Jurkat, Clone E6-1 (cell line): ENCODE results near the gene COX10.

ENCODE experiments used
- DNase-seq: peaks from one replicate; pipeline ENCODE4 v3.0.0-alpha.2; 2011; ENCODE audit warnings: low read depth, low spot score
- H3K4me3 ChIP-seq: 2 replicates; pipeline ENCODE4 v1.5.1; 2011; ENCODE audit warnings: mild to moderate bottlenecking, low read length, control low read depth, moderate library complexity

COX10 gene

DNA sequence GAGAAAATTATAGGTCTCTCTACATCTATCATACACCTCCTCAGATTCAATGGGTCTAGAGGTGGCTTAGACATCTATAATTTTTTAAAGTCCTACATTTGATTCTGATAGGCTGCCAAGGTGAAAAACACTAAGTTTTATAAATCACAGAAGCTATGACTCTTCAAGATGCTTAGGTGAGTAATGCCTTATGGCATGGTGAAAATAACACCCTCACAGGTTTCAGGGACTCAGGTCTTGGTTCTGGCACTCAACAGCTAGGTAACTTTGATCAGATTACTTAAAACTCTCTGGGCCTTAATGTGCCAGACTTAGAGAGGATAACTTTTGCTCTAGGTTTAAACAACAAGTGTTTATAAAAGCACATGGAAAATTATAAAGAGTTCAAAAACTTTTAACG is 2.0 kb upstream of the COX10 start:
- DNase-seq, result no peak
- H3K4me3 ChIP-seq, result no peak overlapping the region

DNA sequence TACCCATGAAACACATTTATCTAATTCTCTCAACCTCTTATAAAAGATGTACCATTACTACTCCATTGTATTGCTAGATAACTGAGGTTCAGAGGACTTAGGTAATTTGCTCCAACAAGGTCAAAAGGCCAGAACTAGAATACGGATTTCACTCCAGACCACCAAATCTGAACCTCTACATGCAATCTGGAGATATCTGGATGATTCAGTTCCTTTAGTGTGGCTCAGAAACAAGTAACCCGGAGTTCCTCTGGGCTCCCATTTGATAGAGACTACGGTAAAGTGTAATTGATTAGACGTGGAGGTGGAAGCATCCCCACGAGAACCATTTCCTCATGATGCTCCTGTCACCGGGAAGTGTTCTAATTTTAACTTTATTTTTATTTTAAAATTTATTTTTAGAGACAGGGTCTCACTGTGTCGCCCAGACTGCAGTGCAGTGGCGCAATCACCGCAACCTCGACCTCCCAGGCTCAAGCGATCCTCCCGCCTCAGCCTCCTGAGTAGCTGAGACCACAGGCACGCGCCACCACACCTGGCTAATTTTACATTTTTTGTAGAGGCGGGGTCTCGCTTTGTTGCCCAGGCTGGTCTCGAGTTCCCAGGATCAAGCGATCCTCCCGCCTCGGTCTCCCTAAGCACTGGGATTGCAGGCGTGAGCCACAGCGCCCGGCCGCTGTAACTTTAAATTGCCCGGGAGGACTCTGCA is 608 bp upstream of the COX10 start:
- H3K4me3 ChIP-seq, result peak overlapping the region; percentile 93
- DNase-seq, result no peak

DNA sequence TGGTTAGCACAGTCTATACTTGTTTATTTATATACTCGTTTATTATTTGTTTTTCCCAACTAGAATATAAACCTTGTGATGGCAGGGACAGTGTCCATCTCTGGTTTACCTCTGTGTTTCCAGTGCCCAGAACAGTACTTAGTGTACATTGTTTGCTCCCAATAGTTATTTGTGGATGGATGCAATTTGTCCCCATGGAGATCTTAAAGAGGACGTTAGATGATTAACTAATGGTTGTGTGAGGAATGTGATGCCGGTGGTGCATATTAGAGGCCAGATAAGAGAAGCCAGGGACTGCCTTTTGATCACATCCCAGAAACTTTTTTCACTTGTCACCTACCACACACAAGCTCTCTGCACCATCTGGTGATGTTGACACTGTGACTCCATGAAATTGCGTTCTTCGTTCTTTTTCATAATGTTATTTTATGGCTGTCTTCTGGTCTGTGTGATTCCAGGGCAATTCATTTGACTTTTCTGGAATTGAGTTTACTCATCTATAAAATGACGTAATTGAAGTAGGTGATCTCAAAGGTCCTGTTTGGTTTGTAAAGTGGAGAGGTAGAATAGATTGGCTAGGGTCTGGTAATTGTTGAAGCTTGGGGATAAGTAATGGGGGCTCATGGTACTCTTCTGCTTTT is 1.2 kb downstream of the COX10 start:
- H3K4me3 ChIP-seq, result peak overlapping the region; percentile 93
- no peak for DNase-seq

DNA sequence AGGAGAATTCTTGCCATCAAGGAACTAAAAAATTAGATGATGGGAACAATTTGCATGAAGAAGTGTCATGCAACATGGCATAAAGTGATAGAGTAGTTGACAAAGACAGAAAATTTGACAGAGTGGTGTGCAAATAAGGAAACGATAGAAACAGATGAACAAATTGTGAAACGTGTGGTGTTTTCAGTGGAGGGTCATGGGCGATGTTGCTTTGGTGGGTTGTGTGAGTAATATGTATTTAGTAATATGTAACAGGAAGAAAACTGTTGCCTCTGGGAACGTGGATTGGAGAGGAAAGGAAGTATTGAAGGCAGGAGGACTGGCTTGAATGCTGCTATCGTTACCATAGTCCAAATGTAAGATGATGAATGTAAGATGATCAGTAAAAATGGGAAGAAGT is 3.6 kb downstream of the COX10 start:
- DNase-seq, result no peak
- H3K4me3 ChIP-seq, result no peak overlapping the region

DNA sequence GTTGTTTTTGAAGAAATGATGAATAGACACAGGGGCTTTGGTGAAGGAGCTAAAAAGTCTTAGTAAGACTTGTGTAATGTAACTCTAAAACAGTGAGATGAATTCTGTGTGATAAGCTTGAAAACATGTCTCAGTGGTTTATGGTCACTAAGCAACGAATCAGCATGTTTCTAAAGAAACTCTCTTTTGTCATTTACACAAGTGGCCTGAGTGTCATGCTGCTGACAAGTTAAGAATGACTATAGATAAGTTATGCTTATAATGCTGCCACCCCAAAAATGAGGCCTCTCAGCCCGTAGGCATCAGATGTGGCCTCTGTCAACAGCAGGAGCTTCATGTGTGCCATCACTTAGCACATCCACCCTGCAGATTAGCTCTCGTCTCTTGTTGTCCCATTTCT is 8.7 kb downstream of the COX10 start:
- no peak for DNase-seq
- no peak overlapping the region for H3K4me3 ChIP-seq

DNA sequence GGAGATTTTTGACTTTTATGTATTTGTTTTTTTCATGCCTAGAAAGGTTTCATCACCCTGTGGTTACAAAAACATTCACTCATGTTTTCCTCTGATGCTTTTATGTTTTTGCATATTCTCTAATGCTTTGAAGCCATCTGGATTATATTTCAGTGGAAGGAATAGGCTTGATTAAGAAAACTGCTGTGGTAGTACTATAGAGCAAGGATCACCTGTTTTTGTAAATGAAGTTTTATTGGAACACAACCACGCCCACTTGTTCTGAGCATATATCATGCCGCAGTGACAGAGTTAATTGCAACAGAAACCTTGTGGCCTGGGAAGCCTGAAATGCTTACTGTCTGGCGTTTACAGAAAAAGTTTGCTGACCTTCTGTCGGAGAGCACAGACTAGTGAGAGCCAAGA is 11.5 kb downstream of the COX10 start:
- no peak for DNase-seq
- H3K4me3 ChIP-seq, result no peak overlapping the region

DNA sequence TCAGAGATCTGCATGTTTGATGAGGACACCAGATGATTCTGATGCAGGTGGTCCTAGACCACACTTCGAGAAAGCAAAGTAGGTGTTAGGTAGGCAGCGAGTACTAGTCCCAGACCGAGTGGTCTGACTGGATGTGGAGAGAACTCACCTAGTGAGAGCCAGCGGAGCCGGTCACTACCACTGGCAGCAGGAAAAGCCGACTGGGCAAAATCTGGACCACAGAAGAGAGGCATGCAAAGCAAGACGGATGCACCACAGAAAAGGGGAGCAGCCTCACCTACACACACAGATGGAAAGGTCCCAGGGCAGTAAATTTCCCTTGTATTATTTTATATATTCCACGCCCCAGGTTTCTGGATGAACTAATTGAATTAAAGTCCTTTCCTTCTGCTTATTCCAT is 13.5 kb downstream of the COX10 start:
- DNase-seq, result no peak
- no peak overlapping the region for H3K4me3 ChIP-seq

DNA sequence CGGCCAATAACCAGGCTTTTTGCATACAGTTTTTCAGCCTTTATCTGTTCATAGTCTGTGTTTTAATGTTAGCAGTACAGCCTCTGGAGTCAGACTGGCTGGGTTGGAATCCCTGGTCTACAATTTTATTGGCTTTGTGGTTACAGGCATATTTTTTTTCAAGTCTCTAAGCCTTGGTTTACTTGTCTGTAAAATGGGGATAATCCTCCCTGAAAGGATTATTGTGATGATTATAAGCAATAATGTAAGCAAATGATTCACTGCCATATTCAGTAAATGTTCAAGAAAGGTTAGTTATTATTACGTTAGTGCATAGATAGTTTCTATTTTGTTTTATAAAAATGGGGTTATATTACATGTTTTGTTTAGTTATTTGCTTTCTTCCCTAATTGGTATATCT is 15.7 kb downstream of the COX10 start:
- H3K4me3 ChIP-seq, result no peak overlapping the region
- no peak for DNase-seq

DNA sequence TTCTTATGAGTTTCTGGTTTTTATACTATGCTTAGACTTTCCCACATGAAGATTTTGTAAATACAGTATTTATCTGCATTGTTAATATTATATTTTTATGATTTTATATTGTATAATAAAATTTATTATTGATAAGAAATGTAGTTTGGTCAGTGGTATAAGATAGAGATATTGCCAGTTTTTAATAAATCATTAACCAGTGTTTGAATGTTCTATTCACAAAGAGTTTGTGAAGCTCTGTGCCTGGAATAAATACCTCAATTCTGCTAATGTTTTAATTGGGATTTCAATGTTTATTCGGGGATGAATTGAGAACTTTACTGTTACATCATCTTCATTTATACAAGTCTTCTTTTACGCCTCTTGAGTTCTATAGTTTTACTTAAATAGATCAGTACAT is 16.9 kb downstream of the COX10 start:
- DNase-seq, result no peak
- no peak overlapping the region for H3K4me3 ChIP-seq

DNA sequence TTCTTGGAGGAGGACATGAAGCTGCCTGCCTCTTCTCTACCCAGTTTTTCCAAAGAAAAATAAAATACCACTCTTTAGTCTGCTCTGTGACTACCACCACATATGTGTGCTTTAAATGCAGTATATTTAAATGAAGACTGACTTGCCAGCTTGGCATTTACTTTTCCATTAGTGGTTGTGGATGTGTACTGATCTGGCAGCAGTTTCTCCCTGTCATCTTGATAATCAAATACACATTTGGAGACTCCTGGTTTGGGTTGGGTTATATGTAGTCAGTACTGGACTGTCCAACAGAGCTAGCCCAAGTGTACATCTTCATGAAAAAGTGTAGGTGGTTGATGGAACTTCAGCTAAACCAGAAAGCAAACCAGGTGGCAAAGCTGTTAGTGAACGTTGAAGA is 19.9 kb downstream of the COX10 start:
- no peak for DNase-seq
- no peak overlapping the region for H3K4me3 ChIP-seq

DNA sequence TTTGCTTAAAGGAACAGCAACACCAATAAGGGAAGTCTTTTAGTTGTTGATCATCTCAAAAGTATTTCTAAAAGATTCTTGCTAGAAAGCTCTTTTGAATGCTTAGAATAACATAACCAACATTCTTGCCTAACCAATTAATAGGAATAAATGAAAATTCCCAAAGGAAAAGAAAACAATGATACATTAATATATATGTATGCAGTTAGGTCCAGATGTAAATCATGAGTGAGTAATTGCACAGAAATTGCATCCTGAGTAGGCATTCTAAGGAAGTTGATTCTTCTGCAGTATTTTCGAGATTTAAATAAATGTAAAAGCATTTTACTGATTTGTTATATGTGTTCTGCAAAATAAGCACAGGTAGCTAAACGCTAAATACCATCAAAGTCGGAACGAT is 22.1 kb downstream of the COX10 start:
- no peak overlapping the region for H3K4me3 ChIP-seq
- DNase-seq, result no peak

DNA sequence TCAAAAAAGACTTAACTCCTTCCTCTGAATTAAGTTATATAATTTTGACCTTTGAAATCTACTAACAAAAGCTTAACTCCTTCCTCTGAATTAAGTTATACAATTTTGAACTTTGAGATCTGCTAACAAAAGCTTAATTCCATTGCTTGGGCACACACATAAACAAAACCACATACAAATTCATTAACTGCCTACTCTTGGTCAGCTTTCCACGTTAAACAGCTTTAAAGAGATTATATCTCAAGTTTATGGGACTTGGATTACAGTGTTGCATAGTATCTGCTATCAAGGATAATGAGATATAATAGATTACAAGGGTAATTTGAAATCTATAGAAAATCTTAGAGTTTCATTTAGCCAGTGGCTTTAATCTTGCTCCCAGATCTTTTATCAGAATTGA is 23.5 kb downstream of the COX10 start:
- DNase-seq, result no peak

DNA sequence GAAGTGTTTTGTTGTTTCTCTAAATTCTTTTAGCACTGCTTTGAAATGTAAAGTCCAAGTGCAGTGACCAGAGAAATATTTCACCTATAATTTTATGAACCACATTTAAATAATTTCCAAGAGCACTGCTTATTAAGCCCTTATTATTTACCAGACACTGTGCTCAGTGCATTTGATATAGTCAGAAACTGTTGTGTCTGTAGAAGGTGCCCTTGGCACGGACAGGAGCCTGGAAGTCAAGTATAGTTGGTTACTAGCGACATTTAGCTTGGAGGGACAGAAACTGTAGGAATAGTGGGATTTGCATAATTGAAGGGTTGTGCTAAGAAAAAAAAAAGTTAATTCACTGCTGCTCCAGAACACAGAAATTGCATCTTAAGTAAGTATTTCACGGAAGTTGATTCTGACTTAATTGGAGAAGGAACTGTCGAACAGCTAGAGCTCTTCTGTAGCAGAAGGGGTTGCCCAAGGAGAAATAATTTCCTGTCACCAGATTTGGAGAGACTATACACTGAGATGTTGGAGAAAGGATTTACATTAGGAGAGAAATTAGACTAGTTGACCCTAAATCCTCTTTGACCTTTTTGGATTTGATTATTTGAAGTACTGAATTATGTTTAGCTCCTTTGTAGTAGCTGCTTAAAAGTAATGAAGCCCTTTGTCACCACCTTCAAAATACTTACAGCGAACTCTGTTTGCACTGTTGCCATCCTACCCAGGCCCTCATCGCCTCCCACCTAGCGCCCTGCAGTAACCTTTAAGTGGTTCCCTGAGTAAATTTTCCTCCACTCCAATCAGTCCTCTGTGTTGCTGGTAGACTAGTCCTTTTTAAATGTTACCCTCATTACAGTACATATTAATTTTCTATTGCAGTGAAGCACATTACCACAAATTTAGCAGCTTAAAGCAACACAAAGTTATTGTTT is 25.6 kb downstream of the COX10 start:
- no peak for DNase-seq
- H3K4me3 ChIP-seq, result no peak overlapping the region

More for the DNA sequence above, 23.5 kb downstream of the COX10 start:
- no peak overlapping the region for H3K4me3 ChIP-seq

DNA sequence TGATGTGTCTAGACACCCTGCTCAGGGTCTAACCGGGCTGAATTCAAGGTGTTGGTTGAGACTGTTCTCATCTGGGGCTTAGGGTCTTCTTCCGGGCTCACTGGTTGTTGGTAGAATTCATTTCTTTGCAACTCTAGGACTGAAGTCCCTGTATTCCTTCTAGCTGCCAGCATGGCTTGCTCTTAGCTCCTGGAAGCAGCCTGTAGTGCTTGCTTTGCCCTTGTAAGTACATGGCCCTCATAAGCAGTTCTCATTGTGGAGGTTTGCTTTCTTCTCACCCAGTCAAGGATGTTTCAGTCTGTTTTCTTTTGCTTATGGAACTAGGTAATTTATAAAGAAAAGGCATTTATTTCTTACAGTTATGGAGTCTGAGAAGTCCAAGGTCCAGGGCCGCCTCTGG is 26.3 kb downstream of the COX10 start:
- no peak overlapping the region for H3K4me3 ChIP-seq
- DNase-seq, result no peak

DNA sequence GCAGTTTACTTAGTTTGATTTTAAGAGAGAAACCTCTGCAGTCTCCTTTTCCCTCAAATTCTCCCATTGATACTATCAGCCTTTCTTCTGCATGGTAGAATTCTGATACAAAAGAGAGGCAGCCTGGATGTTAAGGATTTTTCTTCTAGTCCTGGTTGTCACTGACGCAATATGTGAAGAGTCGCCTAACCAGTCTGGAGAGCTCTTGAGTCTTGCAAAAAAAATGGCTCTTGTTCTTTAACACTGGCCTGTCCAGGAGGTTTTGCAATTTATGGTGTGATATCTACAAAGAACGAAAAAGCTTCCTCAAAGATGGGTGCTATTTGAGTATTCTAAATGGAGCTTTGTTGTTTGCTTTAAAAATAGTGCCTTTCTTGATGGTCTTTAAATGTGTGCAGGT is 28.9 kb downstream of the COX10 start:
- DNase-seq, result no peak
- no peak overlapping the region for H3K4me3 ChIP-seq

DNA sequence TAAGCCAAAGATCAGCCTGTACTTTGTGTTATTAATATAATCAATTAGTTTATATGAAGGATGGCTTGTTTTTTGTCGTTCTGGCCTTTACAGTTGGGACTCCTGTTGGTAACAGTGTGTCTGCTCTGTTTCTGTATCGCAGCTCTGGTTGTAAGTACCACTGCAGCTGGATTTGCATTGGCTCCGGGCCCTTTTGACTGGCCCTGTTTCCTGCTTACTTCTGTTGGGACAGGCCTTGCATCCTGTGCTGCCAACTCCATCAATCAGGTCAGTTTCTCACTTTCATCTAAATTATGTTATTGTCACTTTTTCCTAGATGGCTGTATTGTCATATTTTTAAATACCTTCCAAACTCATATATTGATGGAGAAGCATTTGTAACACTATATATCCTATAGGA is 32.7 kb downstream of the COX10 start:
- H3K4me3 ChIP-seq, result no peak overlapping the region
- no peak for DNase-seq

DNA sequence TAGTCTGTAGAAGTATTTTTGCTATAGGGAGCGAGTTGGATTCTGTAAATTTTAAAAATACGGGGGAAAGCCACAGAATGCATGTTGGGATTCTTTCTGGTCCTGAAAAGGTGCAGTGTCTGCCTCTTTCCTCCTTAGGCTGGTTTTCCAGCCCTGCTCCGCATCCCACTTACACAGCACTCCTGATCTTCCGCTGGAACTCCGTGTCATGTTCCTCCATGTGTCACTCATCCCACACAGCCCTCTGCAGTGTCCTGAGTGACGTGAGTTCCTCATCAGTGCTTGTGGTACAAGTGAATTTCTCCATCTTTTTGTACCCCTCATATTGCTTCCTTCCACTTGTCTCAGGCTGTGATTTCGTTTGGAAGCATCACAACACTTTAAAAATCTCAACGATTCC is 34.5 kb downstream of the COX10 start:
- no peak for DNase-seq
- no peak overlapping the region for H3K4me3 ChIP-seq

DNA sequence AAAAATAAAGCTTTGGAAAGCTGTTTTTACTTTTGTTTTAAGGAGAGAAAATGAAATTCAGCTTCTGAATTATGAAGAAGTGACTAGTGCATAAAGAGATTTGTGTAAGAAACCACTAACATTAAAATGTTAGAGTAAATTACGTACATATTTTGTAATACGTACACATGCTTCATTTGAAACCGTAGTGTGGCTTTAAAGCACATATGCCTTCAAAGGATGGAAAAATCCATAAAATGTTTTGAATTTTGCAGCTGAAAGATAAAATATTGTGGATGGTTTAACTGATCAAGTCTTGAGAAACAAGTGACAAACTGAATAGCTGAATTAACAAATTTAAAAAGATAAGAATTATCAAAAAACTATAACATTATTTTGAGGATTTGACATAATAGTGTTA is 35.4 kb downstream of the COX10 start:
- no peak for DNase-seq
- no peak overlapping the region for H3K4me3 ChIP-seq

DNA sequence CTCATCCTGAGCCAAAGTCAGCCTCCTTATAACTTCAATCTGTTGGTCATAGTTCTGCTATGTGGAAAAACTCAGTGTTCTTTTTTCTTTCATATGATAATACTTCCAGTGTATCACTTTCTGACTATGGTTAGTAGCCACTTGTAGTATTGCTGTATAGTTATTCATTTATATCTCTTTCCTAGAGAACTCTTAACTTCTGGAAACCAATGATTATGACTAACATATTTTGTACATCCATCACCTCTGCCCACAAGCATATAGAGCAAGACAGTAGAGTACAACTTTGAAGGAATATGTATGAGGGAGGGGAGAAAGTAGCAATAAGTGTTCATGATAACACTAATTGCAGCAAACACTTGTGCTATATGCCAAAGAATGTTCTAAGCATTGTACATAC is 38.6 kb downstream of the COX10 start:
- no peak overlapping the region for H3K4me3 ChIP-seq
- DNase-seq, result no peak

DNA sequence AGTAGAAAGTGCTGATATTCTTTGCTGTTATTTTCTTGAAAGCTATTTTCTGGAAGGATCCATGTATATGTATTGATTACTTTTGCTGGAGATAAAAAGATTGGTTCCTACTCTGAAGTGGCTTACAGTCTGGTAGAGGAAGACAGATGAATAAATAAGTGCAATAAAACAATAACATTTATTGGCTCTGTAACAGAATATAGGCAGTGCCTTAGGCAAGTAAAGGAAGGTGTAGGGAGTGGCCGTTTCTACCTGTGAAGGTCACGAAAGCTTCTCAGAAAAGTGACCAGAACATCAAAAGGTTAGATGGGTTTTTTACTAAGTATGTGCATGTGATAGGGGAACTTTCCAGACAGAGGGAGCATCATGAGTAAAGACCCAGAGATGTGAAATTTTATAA is 43.1 kb downstream of the COX10 start:
- no peak for DNase-seq
- no peak overlapping the region for H3K4me3 ChIP-seq
